NB4 (cell line): ENCODE measurements around the gene GPC3.
"Not testable (repeated sequence)": the region's sequence is repeated elsewhere in the genome, so short reads cannot be mapped to it uniquely, and the experiment has no call there.

Experiments used
- DNase-seq: peaks from one replicate; pipeline ENCODE4 v3.0.0; 2010; ENCODE audit warnings: low read depth
- H3K4me3 ChIP-seq: one replicate; pipeline ENCODE4 v1.5.1; 2011; ENCODE audit warnings: mild to moderate bottlenecking, low read depth, low read length, moderate library complexity
- MYC ChIP-seq: IDR thresholded peaks from 2 replicates; pipeline ENCODE4 v1.6.1; 2011; ENCODE audit warnings: low read depth, low read length
- POLR2A ChIP-seq: IDR thresholded peaks from 2 replicates; pipeline ENCODE4 v1.6.1; 2011; ENCODE audit warnings: mild to moderate bottlenecking; ENCODE audit not compliant: insufficient read length; ENCODE audit errors: extremely low read depth
- TF ChIP-seq, protein P1 (sequence below): IDR thresholded peaks from 2 replicates; pipeline ENCODE4 v1.6.1; 2011; ENCODE audit warnings: low read depth, low read length
- TF ChIP-seq, protein P2 (sequence below): IDR thresholded peaks from one replicate; pipeline ENCODE4 v1.5.1; 2012; ENCODE audit warnings: low read depth, low read length

Gene GPC3

DNA sequence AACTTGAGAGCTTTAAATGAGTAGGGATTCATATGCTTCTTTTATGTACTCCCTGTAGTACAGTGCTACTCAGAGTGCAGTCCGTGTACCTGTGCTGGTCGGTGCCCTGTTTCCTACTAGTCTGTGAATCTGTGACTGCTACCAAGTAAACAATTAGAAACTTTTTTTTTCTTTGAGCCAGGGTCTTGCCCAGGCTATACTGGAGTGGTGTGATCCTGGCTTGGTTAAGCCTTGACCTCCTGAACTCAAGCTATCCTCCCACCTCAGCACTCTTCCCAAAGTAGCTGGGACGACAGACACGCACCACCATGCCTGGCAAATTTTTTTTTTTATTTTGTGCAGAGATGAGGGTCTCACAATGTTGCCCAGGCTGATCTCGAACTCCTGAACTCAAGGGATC, 6.4 kb upstream of the GPC3 start:
- no peak for DNase-seq
- TF ChIP-seq POLR2A (no peak), MYC (no peak)
- TF ChIP-seq, protein P1, sequence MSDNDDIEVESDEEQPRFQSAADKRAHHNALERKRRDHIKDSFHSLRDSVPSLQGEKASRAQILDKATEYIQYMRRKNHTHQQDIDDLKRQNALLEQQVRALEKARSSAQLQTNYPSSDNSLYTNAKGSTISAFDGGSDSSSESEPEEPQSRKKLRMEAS = no peak
- TF ChIP-seq, protein P2, sequence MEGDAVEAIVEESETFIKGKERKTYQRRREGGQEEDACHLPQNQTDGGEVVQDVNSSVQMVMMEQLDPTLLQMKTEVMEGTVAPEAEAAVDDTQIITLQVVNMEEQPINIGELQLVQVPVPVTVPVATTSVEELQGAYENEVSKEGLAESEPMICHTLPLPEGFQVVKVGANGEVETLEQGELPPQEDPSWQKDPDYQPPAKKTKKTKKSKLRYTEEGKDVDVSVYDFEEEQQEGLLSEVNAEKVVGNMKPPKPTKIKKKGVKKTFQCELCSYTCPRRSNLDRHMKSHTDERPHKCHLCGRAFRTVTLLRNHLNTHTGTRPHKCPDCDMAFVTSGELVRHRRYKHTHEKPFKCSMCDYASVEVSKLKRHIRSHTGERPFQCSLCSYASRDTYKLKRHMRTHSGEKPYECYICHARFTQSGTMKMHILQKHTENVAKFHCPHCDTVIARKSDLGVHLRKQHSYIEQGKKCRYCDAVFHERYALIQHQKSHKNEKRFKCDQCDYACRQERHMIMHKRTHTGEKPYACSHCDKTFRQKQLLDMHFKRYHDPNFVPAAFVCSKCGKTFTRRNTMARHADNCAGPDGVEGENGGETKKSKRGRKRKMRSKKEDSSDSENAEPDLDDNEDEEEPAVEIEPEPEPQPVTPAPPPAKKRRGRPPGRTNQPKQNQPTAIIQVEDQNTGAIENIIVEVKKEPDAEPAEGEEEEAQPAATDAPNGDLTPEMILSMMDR = no peak
- no peak overlapping the region for H3K4me3 ChIP-seq

DNA sequence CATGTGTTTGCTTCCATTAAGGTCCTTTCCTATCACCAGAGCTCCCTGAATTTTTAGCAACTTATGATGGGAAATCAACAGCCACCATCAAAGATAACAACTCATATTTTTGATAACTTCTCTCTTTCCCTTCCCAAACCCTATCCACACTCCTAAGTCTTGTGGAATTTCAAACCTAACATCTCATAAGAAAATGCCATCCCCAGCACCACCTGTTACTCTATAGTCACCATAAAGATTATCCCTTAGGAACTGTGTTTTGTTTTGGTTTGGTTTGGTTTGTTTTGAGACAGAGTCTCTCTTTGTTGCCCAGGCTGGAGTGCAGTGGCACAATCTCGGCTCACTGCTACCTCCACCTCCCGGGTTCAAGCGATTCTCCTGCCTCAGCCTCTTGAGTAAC, 5.7 kb upstream of the GPC3 start:
- not testable (repeated sequence) for H3K4me3 ChIP-seq, DNase-seq

DNA sequence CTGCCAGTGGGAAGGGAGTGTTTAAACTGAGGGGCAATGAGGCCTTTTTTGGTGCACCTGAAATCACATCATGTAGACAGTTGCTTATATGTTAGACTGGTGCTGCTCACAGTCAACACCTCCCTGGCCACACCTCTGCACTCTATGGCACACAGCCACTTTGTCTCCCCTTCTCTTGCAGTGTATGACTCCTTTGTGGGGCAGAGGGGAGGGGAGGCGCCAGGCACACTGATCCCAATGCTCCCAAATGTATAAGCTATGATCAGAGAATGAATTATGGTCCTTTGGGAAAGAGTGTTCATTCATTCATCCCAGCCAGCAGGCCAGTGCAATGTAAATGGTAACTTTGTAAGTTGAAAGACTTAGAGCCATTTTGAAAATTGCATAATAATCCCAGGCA, 4.6 kb upstream of the GPC3 start:
- DNase-seq = no peak
- H3K4me3 ChIP-seq = no peak overlapping the region
- TF ChIP-seq POLR2A = no peak

DNA sequence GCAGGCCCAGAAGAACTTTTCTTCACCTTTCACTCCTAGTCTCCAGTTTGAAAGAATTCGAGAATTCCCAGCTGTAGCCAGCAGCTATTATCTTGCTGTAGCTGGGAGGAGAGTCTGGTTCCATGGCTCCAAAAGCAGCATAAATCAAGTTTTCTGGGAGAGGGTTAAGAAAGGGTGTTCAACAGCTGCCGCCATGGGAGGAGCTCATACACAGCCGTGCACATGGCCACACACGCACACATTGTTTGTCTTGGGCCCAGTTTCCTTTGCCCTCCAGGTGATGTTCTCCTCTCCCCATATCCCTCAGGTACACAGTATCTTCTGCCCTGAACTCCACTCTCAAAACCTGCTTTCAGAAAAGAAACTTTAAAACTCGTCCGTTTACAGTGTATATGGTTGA, 4.1 kb upstream of the GPC3 start:
- TF ChIP-seq MYC = no peak
- TF ChIP-seq, protein P2 = no peak
- no peak for TF ChIP-seq POLR2A
- TF ChIP-seq, protein P1 = no peak
- H3K4me3 ChIP-seq = no peak overlapping the region
- DNase-seq = no peak

DNA sequence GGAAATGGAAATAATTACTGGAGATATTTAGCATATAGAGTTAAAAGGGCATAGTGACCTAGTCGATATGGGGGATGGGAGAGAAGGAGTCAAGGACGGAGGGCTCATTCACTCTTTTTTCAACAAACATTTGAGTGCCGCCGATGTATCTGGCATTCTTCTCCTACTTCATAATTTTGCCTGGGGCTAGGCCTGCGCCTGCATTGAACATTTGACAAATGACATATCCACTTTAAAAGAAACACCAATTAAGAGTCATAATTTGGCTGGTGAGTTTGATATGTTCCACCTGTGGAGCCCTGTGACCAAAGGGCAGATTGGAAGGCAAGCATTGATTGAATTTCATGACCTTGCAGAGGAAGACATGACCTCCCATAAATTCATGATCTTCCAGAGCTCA, 2.6 kb upstream of the GPC3 start:
- TF ChIP-seq POLR2A = no peak
- TF ChIP-seq MYC = no peak
- no peak for DNase-seq
- H3K4me3 ChIP-seq = no peak overlapping the region

DNA sequence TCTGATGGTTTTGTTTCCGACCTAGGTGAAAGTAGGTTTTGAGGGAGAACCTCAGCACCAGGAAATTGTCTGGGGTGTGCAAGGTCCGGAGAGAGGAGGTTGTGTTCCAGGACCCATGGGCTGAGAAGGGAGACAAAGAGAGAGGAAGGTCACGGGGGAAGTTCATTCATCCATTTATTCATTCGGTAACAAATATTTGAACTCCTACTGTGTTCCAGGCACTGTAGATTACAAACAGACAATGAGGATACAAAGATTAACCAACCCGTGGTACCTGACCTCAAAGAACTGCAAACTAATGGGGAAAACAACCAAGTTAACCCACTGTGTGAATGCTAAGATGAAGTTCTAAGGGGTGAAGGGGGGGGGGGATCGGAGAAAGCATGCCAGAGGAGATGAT, 1.8 kb upstream of the GPC3 start:
- no peak overlapping the region for H3K4me3 ChIP-seq
- TF ChIP-seq, protein P2 = no peak
- no peak for TF ChIP-seq POLR2A
- TF ChIP-seq, protein P1 = no peak
- no peak for TF ChIP-seq MYC
- no peak for DNase-seq

DNA sequence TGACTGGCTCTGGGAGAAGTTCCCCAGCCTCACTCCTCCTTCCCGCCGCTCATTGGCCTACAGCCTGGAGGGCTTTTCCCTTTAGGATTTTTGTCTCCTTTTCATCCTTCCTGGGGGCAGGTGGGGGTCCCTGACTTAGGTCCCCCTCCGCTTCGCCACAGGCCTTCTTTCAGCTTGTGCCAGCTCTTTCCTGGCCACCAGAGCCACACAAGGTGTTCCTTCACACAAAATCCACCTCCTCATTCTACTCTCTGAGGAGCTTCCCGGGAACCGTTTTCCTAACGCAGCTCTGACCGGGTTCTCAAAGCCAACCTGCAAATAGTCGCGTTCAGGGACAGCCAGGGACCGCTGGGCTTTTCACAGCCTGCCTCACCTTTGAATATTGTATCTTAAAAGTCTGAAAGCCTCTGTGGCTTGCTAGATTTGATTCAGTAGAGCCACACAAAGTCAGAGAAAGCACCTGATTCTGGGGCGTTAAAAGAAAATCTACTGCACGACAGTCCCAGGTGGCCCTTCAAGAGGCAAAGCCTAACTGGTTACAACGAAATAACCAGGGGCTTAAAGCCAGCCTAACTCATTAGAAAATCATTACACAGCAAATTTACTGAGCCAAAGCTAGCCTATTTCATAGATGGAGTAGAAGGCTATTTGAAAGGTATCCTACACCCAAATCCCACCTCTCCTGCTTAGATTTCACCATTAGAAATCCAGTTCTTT, 731 bp upstream of the GPC3 start:
- TF ChIP-seq, protein P2 = no peak
- TF ChIP-seq POLR2A (no peak), MYC (no peak)
- TF ChIP-seq, protein P1 = no peak
- no peak for DNase-seq
- H3K4me3 ChIP-seq = no peak overlapping the region
